Glomerular endothelial cell (primary cell): ENCODE measurements around the gene MARK4. TPM values are rescaled to one million over a fixed set of nuclear protein-coding genes. Genes with fewer than 3 reads are reported as not detected.

Experiments
- DNase-seq: peaks from one replicate; pipeline ENCODE4 v3.0.0-alpha.2; 2011; ENCODE audit warnings: low read depth, low spot score; ENCODE audit errors: extremely low read depth
- total RNA-seq: library from RNA; depleted of rRNA; stranded (reverse); fragments of >200 nt; gene quantifications from 2 replicates; pipeline ENCODE4 v1.2.3, GENCODE V29; 2015

Gene MARK4
- total RNA-seq, 1 donor from 2014 or later: 36.6 TPM

GRCh38 chr19:45271098-45271734 is 20.1 kb downstream of the MARK4 start:
- no peak for DNase-seq

- DNase-seq: no peak
Measured at GRCh38 chr19:45271735-45272108, 20.7 kb downstream of the MARK4 start.

- no peak for DNase-seq
Measured at GRCh38 chr19:45273521-45273855, 22.4 kb downstream of the MARK4 start.

GRCh38 chr19:45275370-45275971 is 24.4 kb downstream of the MARK4 start:
- no peak for DNase-seq

- DNase-seq: no peak
Measured at GRCh38 chr19:45276284-45276687, 25.2 kb downstream of the MARK4 start.

- no peak for DNase-seq
Measured at GRCh38 chr19:45278087-45278486, 27.0 kb downstream of the MARK4 start.

- DNase-seq: no peak
Measured at GRCh38 chr19:45279587-45280192, 28.6 kb downstream of the MARK4 start.

- no peak for DNase-seq
Measured at GRCh38 chr19:45280471-45280961, 29.4 kb downstream of the MARK4 start.

- DNase-seq: no peak
Measured at GRCh38 chr19:45283443-45284033, 32.5 kb downstream of the MARK4 start.

- DNase-seq: no peak
Measured at GRCh38 chr19:45290381-45290931, 39.4 kb downstream of the MARK4 start.

- no peak for DNase-seq
Measured at GRCh38 chr19:45291834-45292233, 40.8 kb downstream of the MARK4 start.

- no peak for DNase-seq
Measured at GRCh38 chr19:45293682-45294081, 42.6 kb downstream of the MARK4 start.

- no peak for DNase-seq
Measured at GRCh38 chr19:45294291-45295029, 43.4 kb downstream of the MARK4 start.

GRCh38 chr19:45295873-45296272 is 44.8 kb downstream of the MARK4 start:
- DNase-seq: no peak

- DNase-seq: no peak
Measured at GRCh38 chr19:45296355-45296754, 45.3 kb downstream of the MARK4 start.

- no peak for DNase-seq
Measured at GRCh38 chr19:45297674-45298073, 46.6 kb downstream of the MARK4 start.

GRCh38 chr19:45298264-45298663 is 47.2 kb downstream of the MARK4 start:
- no peak for DNase-seq

- no peak for DNase-seq
Measured at GRCh38 chr19:45299719-45300118, 48.6 kb downstream of the MARK4 start.

GRCh38 chr19:45302416-45302815 is 51.3 kb downstream of the MARK4 start:
- no peak for DNase-seq

- DNase-seq: no peak
Measured at GRCh38 chr19:45303269-45304060, 52.4 kb downstream of the MARK4 start.
